T-cell (primary cell): Measurements from ENCODE around the gene IRX6. TPM values are rescaled to one million over a fixed set of nuclear protein-coding genes. Genes with fewer than 3 reads are reported as not detected.
A peak's percentile ranks its signal among the peaks of the same experiment; 100 is the strongest.

Source experiments
- ATAC-seq, 4 experiments: fragments of 200-7000 bp in 3 of 4; fragments of 150-1000 bp in 1 of 4; cut with Tn5 transposase; replicated peaks in 1 of 4; 1 replicate in 3 of 4; 2 replicates in 1 of 4; pipeline ENCODE4 v1.10.0; 2021; ENCODE audit warnings: moderate library complexity in 3 of 4, mild to moderate bottlenecking in 2 of 4, moderate number of reproducible peaks in 1 of 4
- CTCF ChIA-PET, 2 donors: fragments of 300-600 bp; sonication (Branson Sonifier 250); formaldehyde crosslinking; loops; one replicate each; lab custom pipeline; 2022; ENCODE audit warnings: antibody characterized with exemption in 2 of 2; lab: Charles Lee
- POLR2A ChIA-PET, 2 donors: fragments of 300-600 bp; sonication (Branson Sonifier 250); formaldehyde crosslinking; loops; one replicate each; lab custom pipeline; 2022; ENCODE audit warnings: antibody characterized with exemption in 2 of 2; lab: Charles Lee
- DNase-seq, 35 experiments: peaks; one replicate each; pipeline versions ENCODE4 v3.0.0 to v3.0.0-alpha.2; 2013 to 2023
- H3K27ac ChIP-seq: one replicate; pipeline ENCODE4 v1.5.1; 2013; ENCODE audit warnings: low read length
- H3K27me3 ChIP-seq, 2 experiments: replicated peaks in 1 of 2; 1 replicate in 1 of 2; 2 replicates in 1 of 2; pipeline versions ENCODE4 v1.6.1 to v1.7.0; 2013; ENCODE audit warnings: low read length in 1 of 2, mixed read lengths in 1 of 2; ENCODE audit not compliant: control insufficient read depth in 2 of 2, insufficient read depth in 2 of 2; ENCODE audit errors: extremely low read depth in 1 of 2
- H3K36me3 ChIP-seq, 2 donors: 1 replicate in 1 of 2; 2 replicates in 1 of 2; pipeline versions ENCODE4 v1.6.1 to v1.7.0; 2013; ENCODE audit warnings: low read length in 1 of 2; ENCODE audit not compliant: control insufficient read depth in 2 of 2, insufficient read depth in 1 of 2; ENCODE audit errors: extremely low read depth in 1 of 2
- H3K4me1 ChIP-seq, 2 experiments: 1 replicate in 1 of 2; 2 replicates in 1 of 2; pipeline versions ENCODE4 v1.6.1 to v1.7.0; 2013; ENCODE audit warnings: low read length in 2 of 2, mixed read lengths in 1 of 2; ENCODE audit not compliant: insufficient read depth in 2 of 2, control insufficient read depth in 1 of 2; ENCODE audit errors: extremely low read depth in 1 of 2
- H3K4me3 ChIP-seq, 2 donors: 1 replicate in 1 of 2; 2 replicates in 1 of 2; pipeline versions ENCODE4 v1.5.1 to v1.7.0; 2013; ENCODE audit warnings: mild to moderate bottlenecking in 2 of 2, low read length in 1 of 2, moderate library complexity in 1 of 2; ENCODE audit not compliant: control insufficient read depth in 1 of 2; ENCODE audit errors: extremely low read depth in 1 of 2
- H3K9me3 ChIP-seq: 2 replicates; pipeline ENCODE4 v1.7.0; 2013
- H3K27ac Mint-ChIP-seq, 2 donors: one replicate each; pipeline ENCODE4 v1.8.0; 2020 to 2021; ENCODE audit warnings: mild to moderate bottlenecking in 2 of 2, mixed read lengths in 2 of 2
- H3K27me3 Mint-ChIP-seq, 2 donors: one replicate each; pipeline ENCODE4 v1.8.0; 2021 to 2022; ENCODE audit warnings: mixed read lengths in 2 of 2
- H3K36me3 Mint-ChIP-seq: one replicate; pipeline ENCODE4 v1.8.0; 2021; ENCODE audit warnings: mixed read lengths
- H3K4me1 Mint-ChIP-seq, 3 donors: one replicate each; pipeline ENCODE4 v1.8.0; 2020 to 2022; ENCODE audit warnings: mixed read lengths in 3 of 3, mild to moderate bottlenecking in 1 of 3
- H3K4me3 Mint-ChIP-seq, 3 donors: one replicate each; pipeline ENCODE4 v1.8.0; 2020 to 2022; ENCODE audit warnings: mild to moderate bottlenecking in 3 of 3, mixed read lengths in 3 of 3, moderate library complexity in 3 of 3
- H3K9me3 Mint-ChIP-seq, 3 donors: one replicate each; pipeline ENCODE4 v1.8.0; 2020 to 2022; ENCODE audit warnings: mixed read lengths in 3 of 3
- WGBS: methylation state at CpG from one replicate; pipeline ENCODE4 v1.1.5; 2013; ENCODE audit warnings: missing lambda C conversion rate; ENCODE audit not compliant: insufficient coverage; 5-methylcytosine and 5-hydroxymethylcytosine counted together
- total RNA-seq, 35 experiments: library from RNA in 6 of 35; stranded (reverse) in 6 of 35; fragments of 120-200 nt in 1 of 35; gene quantifications; one replicate each; pipeline versions ENCODE4 v1.2.1 to v1.2.4 and lab custom pipeline; 2013 to 2026

The IRX6 gene
- total RNA-seq, 5 donors from 2014 or later (not counting 1 experiment from before 2014, with no cell fraction given) = not detected

DNA sequence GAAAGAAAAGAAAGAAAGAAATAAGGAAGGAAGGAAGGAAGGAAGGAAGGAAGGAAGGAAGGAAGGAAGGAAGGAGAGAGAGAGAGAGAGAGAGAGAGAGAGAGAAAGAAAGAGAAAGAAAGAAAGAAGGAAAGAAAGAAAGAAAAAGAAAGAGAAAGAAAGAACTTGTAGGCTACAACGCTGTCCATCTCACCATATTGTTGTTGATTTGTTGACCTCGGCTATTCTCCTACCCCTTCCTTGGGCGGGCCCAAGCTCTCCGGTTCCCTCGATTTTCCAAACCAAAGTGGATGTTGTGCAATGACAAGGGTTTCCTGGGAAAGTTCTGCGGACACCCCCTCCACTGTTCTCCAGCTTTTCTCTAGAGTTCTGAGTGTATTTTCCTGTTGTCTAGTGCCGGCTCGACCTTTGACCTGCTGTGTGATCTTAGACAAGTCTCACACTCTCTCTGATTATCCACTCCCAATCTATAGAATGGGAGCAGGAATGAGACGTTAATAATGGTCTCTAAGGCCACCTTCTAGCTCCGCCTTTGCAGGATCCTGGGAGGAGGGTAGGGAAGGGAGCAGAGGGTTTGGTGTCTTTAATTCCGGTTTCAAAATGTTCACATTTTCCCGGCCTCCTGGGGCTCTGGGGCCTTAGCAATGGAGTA, 1.6 kb downstream of the IRX6 start:
- Histone ChIP-seq H3K4me1 (peaks cover 0 to 1% of the 10 kb centered on the region in 2 experiments), H3K27ac (no peak overlapping the region), H3K36me3 (no peaks in the 10 kb centered on the region), H3K27me3 (peaks cover 10 to 66% of the 10 kb centered on the region in 2 experiments), H3K9me3 (no peaks in the 10 kb centered on the region), H3K4me3 (no peak overlapping the region)
- Mint-ChIP-seq H3K36me3 (no peaks in the 10 kb centered on the region), H3K27me3 (peaks cover 45 to 67% of the 10 kb centered on the region in 2 donors), H3K4me3 (no peak overlapping the region), H3K4me1 (peaks cover 2 to 9% (median 3%) of the 10 kb centered on the region in 3 donors), H3K9me3 (no peaks in the 10 kb centered on the region), H3K27ac (no peak overlapping the region)
- 20% methylated on average over 1 of the region's 12 CpGs for WGBS
- DNase-seq (no peak), ATAC-seq (no peak)
- POLR2A ChIA-PET = interaction anchor here in 1 of 2 donors (0.6 kb wide), 1 partner anchor 13 kb away, joined by 3 read pairs; no protein-coding TSS in a partner anchor
- CTCF ChIA-PET = no interaction called here

- Histone ChIP-seq H3K27me3 (peaks cover 10 to 74% of the 10 kb centered on the region in 2 experiments), H3K9me3 (no peaks in the 10 kb centered on the region), H3K36me3 (no peaks in the 10 kb centered on the region), H3K4me1 (peaks cover 0 to 5% of the 10 kb centered on the region in 2 experiments), H3K27ac (no peak overlapping the region), H3K4me3 (no peak overlapping the region)
- Mint-ChIP-seq H3K4me3 (no peak overlapping the region), H3K36me3 (no peaks in the 10 kb centered on the region), H3K9me3 (no peaks in the 10 kb centered on the region), H3K27me3 (peaks cover 49 to 70% of the 10 kb centered on the region in 2 donors), H3K27ac (no peak overlapping the region), H3K4me1 (peaks cover 3 to 13% (median 9%) of the 10 kb centered on the region in 3 donors)
- WGBS = 6% methylated on average over 6 of the region's 21 CpGs
- ChIA-PET CTCF (no interaction called here), POLR2A (interaction anchor here in 1 of 2 donors (0.6 kb wide), 1 partner anchor 12 kb away, joined by 3 read pairs; no protein-coding TSS in a partner anchor)
- ATAC-seq = no peak
- DNase-seq = no peak
These were observed 2.5 kb downstream of the IRX6 start for GRCh38 chr16:55326261-55327092.

DNA sequence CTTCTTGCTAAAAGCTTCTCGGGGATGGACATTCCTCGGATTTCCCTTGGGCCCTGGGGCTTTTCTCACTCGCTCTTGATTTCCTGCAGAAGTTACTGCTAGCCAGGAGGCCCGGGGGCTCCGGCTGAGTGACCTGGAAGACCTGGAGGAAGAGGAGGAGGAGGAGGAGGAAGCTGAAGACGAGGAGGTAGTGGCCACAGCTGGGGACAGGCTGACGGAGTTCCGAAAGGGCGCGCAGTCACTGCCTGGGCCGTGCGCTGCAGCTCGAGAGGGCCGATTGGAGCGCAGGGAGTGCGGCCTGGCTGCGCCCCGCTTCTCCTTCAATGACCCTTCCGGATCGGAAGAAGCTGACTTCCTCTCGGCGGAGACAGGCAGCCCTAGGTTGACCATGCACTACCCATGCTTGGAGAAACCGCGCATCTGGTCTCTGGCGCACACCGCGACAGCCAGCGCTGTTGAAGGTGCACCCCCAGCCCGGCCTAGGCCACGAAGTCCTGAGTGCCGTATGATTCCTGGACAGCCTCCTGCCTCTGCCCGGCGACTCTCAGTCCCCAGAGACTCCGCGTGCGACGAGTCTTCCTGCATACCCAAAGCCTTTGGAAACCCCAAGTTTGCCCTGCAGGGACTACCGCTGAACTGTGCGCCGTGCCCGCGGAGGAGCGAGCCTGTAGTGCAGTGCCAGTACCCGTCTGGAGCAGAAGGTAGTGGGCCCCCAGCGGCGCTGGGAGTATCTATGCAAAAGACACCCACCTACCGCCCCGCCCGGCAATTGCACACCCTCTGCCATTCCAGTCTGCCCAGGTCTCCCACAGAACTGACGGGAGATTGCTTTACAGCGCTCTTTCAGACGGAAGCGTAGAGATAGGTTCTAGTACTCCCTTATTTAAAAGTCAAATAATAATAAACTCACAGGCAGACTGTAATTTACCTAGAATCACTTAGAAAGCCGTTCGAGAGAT, 4.9 kb downstream of the IRX6 start:
- H3K36me3 ChIP-seq = no peaks in the 10 kb centered on the region
- H3K4me3 Mint-ChIP-seq = no peak overlapping the region
- no peak overlapping the region for H3K27ac ChIP-seq
- peaks cover 3 to 13% (median 11%) of the 10 kb centered on the region in 3 donors for H3K4me1 Mint-ChIP-seq
- ChIA-PET POLR2A (no interaction called here), CTCF (no interaction called here)
- H3K27me3 Mint-ChIP-seq = peaks cover 63 to 84% of the 10 kb centered on the region in 2 donors
- H3K36me3 Mint-ChIP-seq = no peaks in the 10 kb centered on the region
- no peaks in the 10 kb centered on the region for H3K9me3 ChIP-seq
- H3K27ac Mint-ChIP-seq = no peak overlapping the region
- peaks cover 10 to 80% of the 10 kb centered on the region in 2 experiments for H3K27me3 ChIP-seq
- 11% methylated on average over 53 of the region's 55 CpGs for WGBS
- H3K4me1 ChIP-seq = peaks cover 0 to 5% of the 10 kb centered on the region in 2 experiments
- DNase-seq (no peak), ATAC-seq (no peak)
- no peaks in the 10 kb centered on the region for H3K9me3 Mint-ChIP-seq
- no peak overlapping the region for H3K4me3 ChIP-seq

- peaks cover 63 to 84% of the 10 kb centered on the region in 2 donors for H3K27me3 Mint-ChIP-seq
- H3K36me3 Mint-ChIP-seq = no peaks in the 10 kb centered on the region
- peaks cover 3 to 13% (median 11%) of the 10 kb centered on the region in 3 donors for H3K4me1 Mint-ChIP-seq
- Histone ChIP-seq H3K36me3 (no peaks in the 10 kb centered on the region), H3K27me3 (peaks cover 9 to 70% of the 10 kb centered on the region in 2 experiments), H3K4me1 (peaks cover 0 to 5% of the 10 kb centered on the region in 2 experiments), H3K27ac (no peak overlapping the region), H3K9me3 (no peaks in the 10 kb centered on the region), H3K4me3 (no peak overlapping the region)
- WGBS = 40% methylated on average over 6 of the region's 8 CpGs
- CTCF ChIA-PET = no interaction called here
- no peaks in the 10 kb centered on the region for H3K9me3 Mint-ChIP-seq
- POLR2A ChIA-PET = no interaction called here
- DNase-seq = no peak
- ATAC-seq = no peak
- no peak overlapping the region for H3K27ac Mint-ChIP-seq
- peak overlapping the region in 1 of 3 donors; percentile 39 for H3K4me3 Mint-ChIP-seq
These were observed 5.9 kb downstream of the IRX6 start for GRCh38 chr16:55329791-55330428.

GRCh38 chr16:55330781-55331647, 7.0 kb downstream of the IRX6 start:
- H3K36me3 ChIP-seq = no peaks in the 10 kb centered on the region
- H3K4me3 Mint-ChIP-seq = peak overlapping the region in 1 of 3 donors; percentile 39
- DNase-seq (no peak), ATAC-seq (no peak)
- POLR2A ChIA-PET = no interaction called here
- WGBS = 7% methylated on average over 44 of the region's 53 CpGs
- peaks cover 3 to 11% (median 8%) of the 10 kb centered on the region in 3 donors for H3K4me1 Mint-ChIP-seq
- peaks cover 0 to 5% of the 10 kb centered on the region in 2 experiments for H3K4me1 ChIP-seq
- peaks cover 54 to 76% of the 10 kb centered on the region in 2 donors for H3K27me3 Mint-ChIP-seq
- no peaks in the 10 kb centered on the region for H3K9me3 ChIP-seq
- H3K27ac Mint-ChIP-seq = no peak overlapping the region
- H3K27me3 ChIP-seq = peaks cover 6 to 63% of the 10 kb centered on the region in 2 experiments
- no peak overlapping the region for H3K27ac ChIP-seq
- CTCF ChIA-PET = no interaction called here
- H3K9me3 Mint-ChIP-seq = no peaks in the 10 kb centered on the region
- no peak overlapping the region for H3K4me3 ChIP-seq
- no peaks in the 10 kb centered on the region for H3K36me3 Mint-ChIP-seq
